Measurements from ENCODE around the gene SF3A2.
"Not testable (repeated sequence)": the region's sequence is repeated elsewhere in the genome, so short reads cannot be mapped to it uniquely, and the experiment has no call there.

The SF3A2 gene

GRCh38 chr19:2278459-2279158 lies 42.0 kb downstream of the SF3A2 start:
- TF ChIP-seq CTCF (IDR thresholded peaks at IDR 0.05; ENCODE audit: insufficient read depth, low read length, poor library complexity, severe bottlenecking) (no peak), EZH2phosphoT487 (conservative IDR thresholded peaks at IDR 0.05; ENCODE audit: low read length) (no peak)
- H3K4me2 ChIP-seq (ENCODE audit: low read depth, low read length, poor library complexity, severe bottlenecking) = no peak overlapping the region
- no peak overlapping the region for H3K4me3 ChIP-seq (ENCODE audit: insufficient read depth, low read length, poor library complexity, severe bottlenecking)
- H3K27ac ChIP-seq (ENCODE audit: low read depth, low read length) = no peak overlapping the region
- H3K9ac ChIP-seq (ENCODE audit: low read length) = no peak overlapping the region
- H4K20me1 ChIP-seq (ENCODE audit: low read depth, low read length) = peaks cover 6% of the 10 kb centered on the region; the same call in 1 of the 2 replicates
- no peaks in the 10 kb centered on the region for H3K36me3 ChIP-seq (ENCODE audit: low read length)
- H3K9me2 ChIP-seq (replicated peaks; ENCODE audit: insufficient read depth, low read length) = no peaks in the 10 kb centered on the region
- no peaks in the 10 kb centered on the region for H3K9me3 ChIP-seq (ENCODE audit: insufficient read depth, low read length)
- H3K27me3 ChIP-seq (ENCODE audit: low read length) = no peaks in the 10 kb centered on the region
- H3F3A ChIP-seq (ENCODE audit: insufficient read depth) = peaks cover 4% of the 10 kb centered on the region; the same call in 1 of the 2 replicates
- no peak overlapping the region for H2AFZ ChIP-seq (ENCODE audit: low read depth, low read length, severe bottlenecking)
- H3K79me2 ChIP-seq (ENCODE audit: insufficient read depth, low read length) = peaks cover 8% of the 10 kb centered on the region

GRCh38 chr19:2280633-2281264 lies 44.1 kb downstream of the SF3A2 start:
- Histone ChIP-seq H3K27me3 (ENCODE audit: low read length) (no peaks in the 10 kb centered on the region), H3K79me2 (ENCODE audit: insufficient read depth, low read length) (no peaks in the 10 kb centered on the region), H2AFZ (ENCODE audit: low read depth, low read length, severe bottlenecking) (no peak overlapping the region), H3K9ac (ENCODE audit: low read length) (no peak overlapping the region), H3K4me2 (ENCODE audit: low read depth, low read length, poor library complexity, severe bottlenecking) (no peak overlapping the region), H3K9me2 (replicated peaks; ENCODE audit: insufficient read depth, low read length) (no peaks in the 10 kb centered on the region), H3K27ac (ENCODE audit: low read depth, low read length) (no peak overlapping the region), H3K9me3 (ENCODE audit: insufficient read depth, low read length) (no peaks in the 10 kb centered on the region), H3K36me3 (ENCODE audit: low read length) (no peaks in the 10 kb centered on the region), H3K4me3 (ENCODE audit: insufficient read depth, low read length, poor library complexity, severe bottlenecking) (no peak overlapping the region), H4K20me1 (ENCODE audit: low read depth, low read length) (no peaks in the 10 kb centered on the region), H3F3A (ENCODE audit: insufficient read depth) (peaks cover 4% of the 10 kb centered on the region; the same call in 1 of the 2 replicates)
- no peak for TF ChIP-seq EZH2phosphoT487 (conservative IDR thresholded peaks at IDR 0.05; ENCODE audit: low read length)

GRCh38 chr19:2281265-2282061 lies 44.8 kb downstream of the SF3A2 start:
- not testable (repeated sequence) for H2AFZ ChIP-seq (ENCODE audit: low read depth, low read length, severe bottlenecking); H3K9me3 ChIP-seq (ENCODE audit: insufficient read depth, low read length); H3K9ac ChIP-seq (ENCODE audit: low read length); H3K36me3 ChIP-seq (ENCODE audit: low read length); H3K79me2 ChIP-seq (ENCODE audit: insufficient read depth, low read length); H3K4me3 ChIP-seq (ENCODE audit: insufficient read depth, low read length, poor library complexity, severe bottlenecking); H4K20me1 ChIP-seq (ENCODE audit: low read depth, low read length); H3K27me3 ChIP-seq (ENCODE audit: low read length); H3K4me2 ChIP-seq (ENCODE audit: low read depth, low read length, poor library complexity, severe bottlenecking); H3K27ac ChIP-seq (ENCODE audit: low read depth, low read length); H3F3A ChIP-seq (ENCODE audit: insufficient read depth); H3K9me2 ChIP-seq (replicated peaks; ENCODE audit: insufficient read depth, low read length)

GRCh38 chr19:2282062-2282861 lies 45.6 kb downstream of the SF3A2 start, which contains the start of gene PEAK3:
PEAK3 (minus strand) TSS chr19:2282175; CDS start chr19:2280931, 1,244 bp downstream.
- H3K9me2 ChIP-seq (replicated peaks; ENCODE audit: insufficient read depth, low read length) = no peaks in the 10 kb centered on the region
- H3K4me2 ChIP-seq (ENCODE audit: low read depth, low read length, poor library complexity, severe bottlenecking) = no peak within 1 kb of the TSS

More at GRCh38 chr19:2282062-2282861, 45.6 kb downstream of the SF3A2 start, which contains the start of gene PEAK3:
- Histone ChIP-seq H3F3A (ENCODE audit: insufficient read depth) (0 out of 2 replicates have a peak, but pooled peaks cover under 1% of the 10 kb centered on the region), H3K27ac (ENCODE audit: low read depth, low read length) (no peak within 1 kb of the TSS), H3K4me3 (ENCODE audit: insufficient read depth, low read length, poor library complexity, severe bottlenecking) (no peak within 1 kb of the TSS), H4K20me1 (ENCODE audit: low read depth, low read length) (no peaks in the 10 kb centered on the region), H3K9me3 (ENCODE audit: insufficient read depth, low read length) (no peaks in the 10 kb centered on the region), H2AFZ (ENCODE audit: low read depth, low read length, severe bottlenecking) (no peak within 1 kb of the TSS), H3K36me3 (ENCODE audit: low read length) (no peaks in the 10 kb centered on the region), H3K79me2 (ENCODE audit: insufficient read depth, low read length) (no peaks in the 10 kb centered on the region), H3K9ac (ENCODE audit: low read length) (no peak within 1 kb of the TSS), H3K27me3 (ENCODE audit: low read length) (no peaks in the 10 kb centered on the region)
- TF ChIP-seq EZH2phosphoT487 (conservative IDR thresholded peaks at IDR 0.05; ENCODE audit: low read length) (no peak), CTCF (IDR thresholded peaks at IDR 0.05; ENCODE audit: insufficient read depth, low read length, poor library complexity, severe bottlenecking) (no peak)

Measured in SU-DHL-6 (cell line).